HEK293 (cell line): Measurements from ENCODE around the gene SEMA6D.
A peak's percentile ranks its signal among the peaks of the same experiment; 100 is the strongest.

ENCODE experiments used
- CTCF ChIA-PET: fragments of 350-600 bp; formaldehyde crosslinking; extraction: SDS; loops from one replicate; lab custom pipeline; 2021; ENCODE audit warnings: antibody characterized with exemption; lab: Yijun Ruan, JAX
- POLR2A ChIA-PET: fragments of 300-600 bp; formaldehyde crosslinking; extraction: SDS; loops from one replicate; lab custom pipeline; 2020; ENCODE audit warnings: antibody characterized with exemption, inconsistent platforms; lab: Yijun Ruan, JAX
- H3K27ac ChIP-seq: fragments of 200-500 bp; sonication (Bioruptor generic); 2 replicates; pipeline ENCODE4 v1.5.1; 2014; ENCODE audit warnings: low read depth, low read length, control low read depth, inconsistent platforms; ENCODE audit errors: extremely low read depth
- H3K36me3 ChIP-seq, 2 experiments: fragments of 200-500 bp in 1 of 2; sonication (Bioruptor generic) in 1 of 2; 1 replicate in 1 of 2; 2 replicates in 1 of 2; pipeline ENCODE4 v1.5.1; 2014 to 2017; ENCODE audit warnings: inconsistent platforms in 2 of 2, low read length in 2 of 2; ENCODE audit not compliant: control insufficient read depth in 2 of 2, insufficient read depth in 1 of 2
- H3K4me1 ChIP-seq: fragments of 200-500 bp; sonication (Bioruptor generic); 2 replicates; pipeline ENCODE4 v1.5.1; 2014; ENCODE audit warnings: mild to moderate bottlenecking, low read length, inconsistent platforms; ENCODE audit not compliant: control insufficient read depth, insufficient read depth
- H3K4me3 ChIP-seq: 2 replicates; pipeline ENCODE4 v1.5.1; 2011; ENCODE audit warnings: low read depth, mild to moderate bottlenecking, control low read depth, low read length, moderate library complexity
- H3K9me3 ChIP-seq: fragments of 200-500 bp; sonication (Bioruptor generic); 2 replicates; pipeline ENCODE4 v1.5.1; 2014; ENCODE audit warnings: low read depth, low read length, inconsistent platforms; ENCODE audit not compliant: control insufficient read depth, insufficient read depth
- EGR2 ChIP-seq: fragments of 450-650 bp; formaldehyde crosslinking; IDR thresholded peaks from 2 replicates; pipeline ENCODE4 v1.5.1; 2016; ENCODE audit warnings: low read depth, missing biosample characterization, missing genetic modification characterization
- FEZF1 ChIP-seq: fragments of 450-650 bp; formaldehyde crosslinking; IDR thresholded peaks from 2 replicates; pipeline ENCODE4 v1.5.1; 2016; ENCODE audit warnings: missing biosample characterization, missing genetic modification characterization
- GFI1B ChIP-seq: fragments of 450-650 bp; formaldehyde crosslinking; IDR thresholded peaks from 2 replicates; pipeline ENCODE4 v1.5.1; 2016; ENCODE audit warnings: missing biosample characterization, missing genetic modification characterization
- GLI2 ChIP-seq: fragments of 450-650 bp; formaldehyde crosslinking; IDR thresholded peaks from 2 replicates; pipeline ENCODE4; 2017; ENCODE audit warnings: missing biosample characterization, missing genetic modification characterization, low read depth, borderline replicate concordance
- KLF16 ChIP-seq: fragments of 450-650 bp; formaldehyde crosslinking; IDR thresholded peaks from 2 replicates; pipeline ENCODE4 v1.5.1; 2017; ENCODE audit warnings: missing biosample characterization, missing genetic modification characterization
- KLF17 ChIP-seq: fragments of 450-650 bp; formaldehyde crosslinking; IDR thresholded peaks from 2 replicates; pipeline ENCODE4 v1.5.1; 2016; ENCODE audit warnings: missing biosample characterization, missing genetic modification characterization
- KLF7 ChIP-seq: fragments of 450-650 bp; formaldehyde crosslinking; IDR thresholded peaks from 2 replicates; pipeline ENCODE4 v1.5.1; 2016; ENCODE audit warnings: missing biosample characterization, missing genetic modification characterization, borderline replicate concordance
- OSR2 ChIP-seq: fragments of 450-650 bp; formaldehyde crosslinking; IDR thresholded peaks from 2 replicates; pipeline ENCODE4 v1.5.1; 2016; ENCODE audit warnings: missing biosample characterization, missing genetic modification characterization
- PRDM6 ChIP-seq: fragments of 450-650 bp; formaldehyde crosslinking; IDR thresholded peaks from 2 replicates; pipeline ENCODE4 v1.5.1; 2017; ENCODE audit warnings: missing biosample characterization, missing genetic modification characterization
- TCF7L2 ChIP-seq: IDR thresholded peaks from 2 replicates; pipeline ENCODE4 v1.6.1; 2011; ENCODE audit warnings: low read depth, mild to moderate bottlenecking, inconsistent platforms, low read length, moderate library complexity, borderline replicate concordance
- ZBTB20 ChIP-seq: fragments of 450-650 bp; formaldehyde crosslinking; IDR thresholded peaks from 2 replicates; pipeline ENCODE4 v1.5.1; 2016; ENCODE audit warnings: missing biosample characterization, missing genetic modification characterization
- ZBTB44 ChIP-seq: fragments of 450-650 bp; IDR thresholded peaks from 2 replicates; pipeline ENCODE4 v1.5.1; 2018; ENCODE audit warnings: missing biosample characterization, mild to moderate bottlenecking, missing genetic modification characterization
- ZBTB48 ChIP-seq: fragments of 450-650 bp; formaldehyde crosslinking; IDR thresholded peaks from 2 replicates; pipeline ENCODE4 v1.5.1; 2016; ENCODE audit warnings: missing biosample characterization, missing genetic modification characterization
- ZBTB49 ChIP-seq: fragments of 450-650 bp; formaldehyde crosslinking; IDR thresholded peaks from 2 replicates; pipeline ENCODE4 v1.5.1; 2016; ENCODE audit warnings: missing biosample characterization, missing genetic modification characterization, low read depth
- ZNF138 ChIP-seq: fragments of 450-650 bp; formaldehyde crosslinking; IDR thresholded peaks from 2 replicates; pipeline ENCODE4 v1.5.1; 2016; ENCODE audit warnings: missing biosample characterization, missing genetic modification characterization, borderline replicate concordance
- ZNF155 ChIP-seq: fragments of 450-650 bp; formaldehyde crosslinking; IDR thresholded peaks from 2 replicates; pipeline ENCODE4 v1.5.1; 2016; ENCODE audit warnings: missing biosample characterization, missing genetic modification characterization
- ZNF174 ChIP-seq: fragments of 450-650 bp; formaldehyde crosslinking; IDR thresholded peaks from 2 replicates; pipeline ENCODE4 v1.5.0; 2017; ENCODE audit warnings: missing biosample characterization, mild to moderate bottlenecking, missing genetic modification characterization
- ZNF211 ChIP-seq: fragments of 450-650 bp; formaldehyde crosslinking; IDR thresholded peaks from 2 replicates; pipeline ENCODE4 v1.5.1; 2016; ENCODE audit warnings: low read depth, missing biosample characterization, missing genetic modification characterization
- ZNF350 ChIP-seq: fragments of 450-650 bp; formaldehyde crosslinking; IDR thresholded peaks from 2 replicates; pipeline ENCODE4 v1.5.0; 2017; ENCODE audit warnings: missing biosample characterization, mild to moderate bottlenecking, missing genetic modification characterization
- ZNF391 ChIP-seq: fragments of 450-650 bp; formaldehyde crosslinking; IDR thresholded peaks from 2 replicates; pipeline ENCODE4 v1.5.1; 2016; ENCODE audit warnings: low read depth, missing biosample characterization, missing genetic modification characterization, borderline replicate concordance
- ZNF416 ChIP-seq: fragments of 450-650 bp; formaldehyde crosslinking; IDR thresholded peaks from 2 replicates; pipeline ENCODE4 v1.5.1; 2016; ENCODE audit warnings: missing biosample characterization, missing genetic modification characterization
- ZNF600 ChIP-seq: fragments of 450-650 bp; formaldehyde crosslinking; IDR thresholded peaks from 2 replicates; pipeline ENCODE4 v1.5.1; 2016; ENCODE audit warnings: missing biosample characterization, missing genetic modification characterization
- ZNF843 ChIP-seq: fragments of 450-650 bp; formaldehyde crosslinking; IDR thresholded peaks from 2 replicates; pipeline ENCODE4 v1.5.1; 2016; ENCODE audit warnings: missing biosample characterization, missing genetic modification characterization
- ZXDB ChIP-seq: fragments of 450-650 bp; formaldehyde crosslinking; IDR thresholded peaks from 2 replicates; pipeline ENCODE4 v1.5.1; 2016; ENCODE audit warnings: missing biosample characterization, missing genetic modification characterization

The SEMA6D gene

GRCh38 chr15:47716516-47716915, 789 bp upstream of the SEMA6D start:
- ChIA-PET CTCF (interaction anchor here (0.6 to 1.3 kb wide), 6 partner anchors 11 to 576 kb away, joined by 3 to 5 read pairs (median 3); no protein-coding TSS in a partner anchor), POLR2A (no interaction called here)
- Histone ChIP-seq H3K4me3 (no peak overlapping the region), H3K27ac (no peak overlapping the region), H3K9me3 (no peaks in the 10 kb centered on the region), H3K36me3 (no peaks in the 10 kb centered on the region), H3K4me1 (peaks cover 7% of the 10 kb centered on the region)
- TF ChIP-seq KLF17 (tag by site-specific recombination) (no peak), ZNF174 (tag by site-specific recombination) (no peak), ZNF155 (tag by site-specific recombination) (no peak), ZBTB49 (tag by site-specific recombination) (no peak), ZNF416 (tag by site-specific recombination) (no peak), ZNF391 (tag by site-specific recombination) (no peak), EGR2 (no peak), ZNF138 (no peak)

GRCh38 chr15:47718497-47719437, 1.5 kb downstream of the SEMA6D start:
- no peak for TF ChIP-seq KLF7 (tag by site-specific recombination)
- 0 out of 2 replicates have a peak, but pooled peaks have one; percentile 36 for TF ChIP-seq ZBTB48
- TF ChIP-seq FEZF1 (tag by site-specific recombination), result no peak
- peak; percentile 45; the same call in 1 of the 2 replicates for TF ChIP-seq ZNF600 (tag by site-specific recombination)
- no peak for TF ChIP-seq ZNF211 (tag by site-specific recombination)
- peak; percentile 42 for TF ChIP-seq ZBTB20 (tag by site-specific recombination)
- Histone ChIP-seq H3K9me3 (no peaks in the 10 kb centered on the region), H3K36me3 (no peaks in the 10 kb centered on the region), H3K4me3 (peak overlapping the region; percentile 54), H3K27ac (peak overlapping the region; percentile 79; the same call in 1 of the 2 replicates), H3K4me1 (peaks cover 4% of the 10 kb centered on the region)
- ChIA-PET CTCF (interaction anchor here (1.6 kb wide), 1 partner anchor 17 kb away, joined by 7 read pairs; no protein-coding TSS in a partner anchor), POLR2A (interaction anchor here (2.1 kb wide), 1 partner anchor 9 kb away, joined by 11 read pairs; no protein-coding TSS in a partner anchor)

GRCh38 chr15:47719730-47720129, 2.4 kb downstream of the SEMA6D start:
- CTCF ChIA-PET, result interaction anchor here (0.6 to 0.9 kb wide), 2 partner anchors 262 to 336 kb away, joined by 3 to 4 read pairs; no protein-coding TSS in a partner anchor
- Histone ChIP-seq H3K4me1 (peaks cover 4% of the 10 kb centered on the region), H3K36me3 (no peaks in the 10 kb centered on the region), H3K4me3 (no peak overlapping the region), H3K9me3 (no peaks in the 10 kb centered on the region), H3K27ac (peak overlapping the region; percentile 79; the same call in 1 of the 2 replicates)
- POLR2A ChIA-PET, result interaction anchor here (0.7 kb wide), 1 partner anchor 212 kb away, joined by 4 read pairs; no protein-coding TSS in a partner anchor
- no peak for TF ChIP-seq ZNF350 (tag by site-specific recombination)
- TF ChIP-seq TCF7L2, result peak; percentile 62; the same call in 1 of the 2 replicates
- peak; percentile 85 for TF ChIP-seq PRDM6
- TF ChIP-seq ZBTB44, result no peak
- peak; percentile 50; the same call in 1 of the 2 replicates for TF ChIP-seq OSR2 (tag by site-specific recombination)
- no peak for TF ChIP-seq KLF16
- peak; percentile 63; the same call in 1 of the 2 replicates for TF ChIP-seq GFI1B (tag by site-specific recombination)
- peak; percentile 39; the same call in 1 of the 2 replicates for TF ChIP-seq ZNF843 (tag by site-specific recombination)
- peak; percentile 36; the same call in 1 of the 2 replicates for TF ChIP-seq ZXDB (tag by site-specific recombination)
- TF ChIP-seq GLI2 (tag by site-specific recombination), result 0 out of 2 replicates have a peak, but pooled peaks have one; percentile 20
